CD4-positive, alpha-beta T cell treated with Interleukin-6 for 4 hours (primary cell): ENCODE results near the gene RFPL1.
"Not testable (repeated sequence)": the region's sequence is repeated elsewhere in the genome, so short reads cannot be mapped to it uniquely, and the experiment has no call there.

Experiments
- DNase-seq: peaks from one replicate; pipeline ENCODE4 v3.0.0-alpha.2; 2020; ENCODE audit warnings: mixed read lengths

RFPL1 gene

DNA sequence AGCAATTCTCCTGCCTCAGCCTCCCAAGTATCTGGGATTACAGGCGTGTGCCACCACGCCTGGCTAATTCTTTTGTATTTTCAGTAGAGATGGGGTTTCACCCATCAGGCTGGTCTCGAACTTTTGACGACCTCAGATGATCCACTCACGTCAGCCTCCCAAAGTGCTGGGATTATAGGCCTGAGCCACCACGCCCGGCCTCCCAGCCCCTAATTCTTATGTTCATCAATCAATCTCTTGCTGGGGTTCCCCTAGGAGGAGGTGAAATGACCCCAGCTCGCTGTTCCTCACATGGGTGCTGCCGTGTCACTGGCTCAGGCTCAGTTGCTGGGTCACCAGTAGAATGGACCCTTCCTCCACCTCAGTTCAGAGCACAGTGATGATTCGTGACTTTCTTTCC is at the start of gene RFPL1:
Gene RFPL1, plus strand, starts transcription at position 301 of the 400 bp plus-strand sequence.
- DNase-seq = not testable (repeated sequence)

DNA sequence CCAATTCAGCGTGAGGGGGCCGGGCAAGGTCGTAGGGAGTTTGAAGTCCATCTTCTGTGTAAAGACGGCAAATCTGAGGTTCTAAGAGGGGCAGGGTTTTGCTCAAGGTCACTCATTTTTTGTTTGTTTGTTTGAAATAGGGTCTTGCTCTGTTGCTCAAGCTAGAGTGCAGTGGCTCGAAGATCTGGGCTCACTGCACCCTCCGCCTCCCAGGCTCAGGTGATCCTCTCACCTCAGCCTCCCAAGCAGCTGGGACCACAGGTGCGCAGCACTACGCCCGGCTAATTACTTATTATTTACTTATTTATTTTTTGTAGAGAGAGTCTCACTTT is 49.7 kb upstream of the RFPL1 start:
- no peak for DNase-seq

GRCh38 chr22:29390270-29390669 is 48.1 kb upstream of the RFPL1 start:
- no peak for DNase-seq

- no peak for DNase-seq
Measured at GRCh38 chr22:29391546-29391945, 46.8 kb upstream of the RFPL1 start.

DNA sequence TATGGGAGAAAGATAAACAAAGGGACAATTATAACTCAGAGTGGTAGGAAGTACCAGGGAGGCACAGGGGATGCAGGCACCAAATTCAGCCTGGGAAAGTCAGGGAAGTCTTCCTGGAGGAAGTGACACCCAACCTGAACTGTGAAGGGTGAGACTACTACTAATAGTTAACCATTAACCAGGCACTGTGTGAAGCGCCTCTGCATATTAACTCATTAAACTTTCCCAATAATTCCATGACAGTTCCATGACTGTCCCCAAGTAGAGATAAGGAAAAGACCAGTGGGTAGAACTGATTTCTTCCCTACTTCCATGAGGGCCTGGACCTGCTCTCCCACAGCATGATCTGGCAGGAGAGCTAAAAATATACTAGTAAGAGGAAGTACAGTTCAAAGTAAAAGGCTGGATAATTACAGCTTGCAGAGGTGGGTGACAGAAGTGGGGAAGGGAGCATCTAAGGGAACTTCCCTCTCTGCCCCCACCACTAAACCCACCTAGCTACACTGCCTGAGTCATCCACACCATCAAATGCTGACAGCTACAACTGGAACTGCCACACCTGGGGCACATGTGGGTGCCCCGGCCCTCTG is 45.3 kb upstream of the RFPL1 start:
- DNase-seq = no peak

GRCh38 chr22:29394931-29395581 is 43.3 kb upstream of the RFPL1 start:
- DNase-seq = peak; percentile 77

DNA sequence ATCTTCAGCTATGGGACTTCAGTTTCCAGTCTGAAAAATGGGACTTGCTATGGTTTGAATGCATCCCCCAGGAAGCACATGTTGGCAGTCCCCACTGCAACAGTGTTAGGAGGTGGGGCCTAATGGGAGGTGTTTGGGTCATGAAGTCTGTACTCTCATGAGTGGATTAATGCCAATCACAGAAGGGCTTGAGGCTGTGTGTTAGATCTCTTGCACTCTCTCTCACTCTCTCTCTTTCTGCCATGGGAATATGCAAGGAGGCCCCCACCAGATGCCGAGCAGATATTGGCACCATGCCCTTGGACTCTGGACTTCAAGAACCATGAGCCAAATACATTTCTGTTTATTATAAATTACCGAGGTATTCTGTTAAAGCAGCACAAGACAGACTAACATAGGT is 42.3 kb upstream of the RFPL1 start:
- DNase-seq = no peak

- no peak for DNase-seq
Measured at GRCh38 chr22:29397791-29398190, 40.6 kb upstream of the RFPL1 start.

DNA sequence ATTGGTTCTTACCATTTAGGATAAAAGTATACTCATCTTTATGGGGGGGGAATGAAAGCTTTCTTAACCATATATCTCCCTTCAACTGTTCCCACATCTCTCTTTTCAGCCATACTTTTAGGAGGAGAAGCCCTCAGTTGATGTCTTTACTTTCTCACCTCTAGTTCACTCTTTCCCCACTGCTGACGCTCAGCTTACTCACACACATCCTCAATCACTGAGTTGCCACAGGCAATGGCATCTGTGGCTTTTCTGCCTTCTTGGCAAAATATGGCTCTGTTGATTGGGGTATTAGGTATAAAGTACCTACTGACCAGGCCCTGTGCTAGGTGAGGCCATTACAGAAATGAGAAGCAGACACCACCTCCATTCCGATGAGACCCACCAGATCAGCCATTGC is 37.8 kb upstream of the RFPL1 start:
- no peak for DNase-seq

- not testable (repeated sequence) for DNase-seq
Measured at GRCh38 chr22:29401538-29401937, 36.8 kb upstream of the RFPL1 start.

DNA sequence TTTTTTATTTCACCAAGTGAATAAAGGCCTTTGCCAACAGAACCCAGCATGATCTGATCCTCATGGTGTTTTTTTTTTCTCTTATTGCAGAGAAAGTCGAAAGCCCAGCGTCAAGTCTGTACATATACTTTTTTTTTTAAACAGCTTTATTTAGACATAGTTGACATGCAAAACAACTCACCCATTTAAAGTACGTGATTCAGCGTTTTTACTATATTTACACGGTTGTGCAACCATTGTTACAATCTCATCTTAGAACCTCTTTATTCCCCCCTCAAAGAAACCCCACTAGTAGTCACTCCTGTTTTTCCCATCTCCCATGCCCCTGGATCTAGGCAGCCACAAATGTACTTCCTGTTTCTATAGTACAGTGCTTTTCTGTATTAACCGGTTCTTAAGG is 29.4 kb upstream of the RFPL1 start:
- no peak for DNase-seq

GRCh38 chr22:29411569-29412211 is 26.7 kb upstream of the RFPL1 start:
- DNase-seq = not testable (repeated sequence)

GRCh38 chr22:29412772-29413171 is 25.6 kb upstream of the RFPL1 start:
- DNase-seq = not testable (repeated sequence)

GRCh38 chr22:29414951-29415591 is 23.3 kb upstream of the RFPL1 start:
- DNase-seq = peak; percentile 74

DNA sequence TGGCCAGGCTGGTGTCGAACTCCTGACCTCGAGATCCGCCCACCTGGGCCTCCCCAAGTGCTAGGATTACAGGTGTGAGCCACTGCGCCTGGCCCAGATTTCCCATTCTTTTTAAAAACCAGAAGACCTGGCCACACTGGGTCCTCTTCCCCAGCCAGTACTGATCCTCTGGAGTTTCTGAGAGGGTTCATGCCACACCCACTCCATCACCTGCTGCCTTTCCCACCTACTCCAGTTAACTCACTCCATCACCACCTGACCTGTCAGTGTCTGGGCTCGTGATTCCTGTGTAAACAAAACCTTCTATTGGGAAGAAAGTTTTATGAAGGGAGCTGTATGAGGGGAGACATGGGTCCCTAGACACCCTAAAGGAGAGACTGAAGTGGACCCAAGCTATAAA is 19.7 kb upstream of the RFPL1 start:
- DNase-seq = not testable (repeated sequence)

DNA sequence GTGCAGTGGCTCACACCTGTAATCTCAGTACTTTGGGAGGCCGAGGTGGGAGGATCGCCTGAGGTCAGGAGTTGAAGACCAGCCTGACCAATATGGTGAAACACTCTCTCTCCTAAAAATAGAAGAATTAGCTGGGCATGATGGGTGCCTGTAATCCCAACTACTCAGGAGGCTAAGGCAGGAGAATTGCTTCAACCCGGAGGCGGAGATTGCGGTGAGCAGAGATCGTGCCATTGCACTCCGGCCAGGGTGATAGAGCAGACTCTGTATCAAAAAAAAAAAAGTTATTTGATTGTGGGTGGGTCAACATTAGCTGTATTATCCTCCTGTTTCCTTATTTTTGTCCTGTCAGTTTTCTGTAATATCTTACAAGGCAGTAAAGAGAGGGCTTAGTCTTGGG is 11.9 kb upstream of the RFPL1 start:
- DNase-seq = no peak

DNA sequence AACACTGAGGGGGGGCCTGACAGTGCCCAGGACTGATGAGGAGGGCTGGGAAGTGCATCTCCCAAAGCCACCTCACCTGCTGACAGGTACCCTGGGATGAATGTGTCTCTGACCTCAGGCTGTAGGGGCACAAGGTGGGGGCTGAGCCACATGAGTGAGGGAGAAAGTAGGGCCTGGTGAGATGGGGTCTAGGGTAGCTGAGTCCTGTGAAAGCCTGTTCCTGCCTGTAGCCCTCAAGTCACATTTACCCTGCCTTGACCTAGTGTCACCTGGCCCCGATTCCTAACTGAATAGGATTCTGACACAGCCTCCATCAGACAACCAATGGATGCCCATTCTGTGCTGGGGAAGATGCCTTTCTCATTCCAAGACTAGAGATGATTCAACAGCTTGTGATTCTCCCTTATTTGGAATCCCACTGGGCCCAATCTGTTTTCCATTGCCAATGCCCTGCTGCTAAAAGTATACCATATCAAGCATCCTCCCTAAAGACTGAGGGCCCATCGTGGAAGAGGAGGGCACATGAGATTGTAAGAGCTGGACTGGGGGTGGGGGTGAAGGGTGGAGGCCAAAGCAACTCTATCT is 11.1 kb upstream of the RFPL1 start:
- no peak for DNase-seq

GRCh38 chr22:29431986-29432385 is 6.4 kb upstream of the RFPL1 start:
- DNase-seq = no peak

DNA sequence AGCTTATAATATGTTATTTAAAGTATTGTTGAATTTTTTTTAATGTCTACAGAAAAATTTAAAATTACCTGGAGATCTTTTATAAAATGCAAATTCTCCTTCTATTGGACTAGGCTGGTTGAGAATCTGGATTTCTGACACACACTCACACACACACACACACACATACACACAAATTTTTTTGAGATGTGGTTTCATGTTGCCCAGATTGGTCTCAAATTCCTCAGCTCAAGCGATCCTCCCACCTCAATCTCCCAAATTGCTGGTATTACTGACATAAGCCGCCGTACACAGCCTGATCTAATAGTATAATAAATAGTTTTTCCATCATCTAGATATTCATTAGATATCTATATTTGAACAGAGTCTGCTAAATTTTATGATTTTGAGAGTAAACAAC is 4.5 kb upstream of the RFPL1 start:
- DNase-seq = no peak

GRCh38 chr22:29434288-29434687 is 4.1 kb upstream of the RFPL1 start:
- DNase-seq = no peak

DNA sequence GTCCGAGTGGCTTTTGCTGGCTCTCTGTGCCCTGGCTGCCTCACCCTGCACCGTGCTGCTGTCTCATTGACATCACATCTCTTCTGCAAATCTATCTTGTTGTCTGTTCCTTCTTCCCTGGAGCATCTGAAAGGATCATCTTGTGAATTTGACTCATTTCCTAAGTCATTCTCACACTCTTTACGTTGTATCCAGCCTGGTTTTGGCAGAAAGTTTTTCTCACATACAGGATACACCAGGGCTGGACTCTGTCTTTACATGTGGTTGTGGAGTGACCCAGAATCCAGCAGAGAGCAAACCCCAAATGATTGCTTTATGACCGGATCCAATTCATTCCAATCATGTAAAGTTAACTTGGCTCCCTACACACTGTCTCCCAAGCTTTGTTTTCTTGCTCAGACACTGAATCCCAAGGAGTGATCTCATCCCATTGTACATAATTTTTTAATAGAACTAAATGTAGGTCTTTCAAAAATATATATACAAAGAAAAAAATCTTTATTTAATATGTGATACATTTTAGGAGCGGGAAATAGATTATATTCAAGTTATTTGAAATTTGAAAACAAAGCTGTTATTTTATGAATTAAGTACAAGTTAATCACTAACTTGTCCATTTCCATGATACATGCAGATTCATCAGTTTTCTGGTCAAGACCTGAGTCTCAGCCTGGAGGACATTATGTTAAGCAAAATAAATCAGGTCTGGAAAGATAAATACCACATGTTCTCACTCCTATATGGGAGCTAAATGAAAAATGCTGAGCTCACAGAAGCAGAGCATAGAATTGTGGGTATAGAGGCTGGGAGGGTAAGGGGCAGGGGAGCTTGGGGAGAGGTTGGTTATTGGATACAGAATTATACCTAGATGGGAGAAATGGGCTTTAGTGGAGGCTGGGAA is 2.9 kb upstream of the RFPL1 start:
- DNase-seq = no peak

- no peak for DNase-seq
Measured at GRCh38 chr22:29442976-29443375, 4.6 kb downstream of the RFPL1 start.

GRCh38 chr22:29443452-29443851 is 5.1 kb downstream of the RFPL1 start:
- no peak for DNase-seq
